Hypothalamus (tissue), 51 donors: ENCODE results near the gene NPTX1.

ENCODE experiments used
- DNase-seq, 51 donors: peaks; one replicate each; lab custom pipeline; 2025; lab: John Stamatoyannopoulos, UW

Gene NPTX1

DNA sequence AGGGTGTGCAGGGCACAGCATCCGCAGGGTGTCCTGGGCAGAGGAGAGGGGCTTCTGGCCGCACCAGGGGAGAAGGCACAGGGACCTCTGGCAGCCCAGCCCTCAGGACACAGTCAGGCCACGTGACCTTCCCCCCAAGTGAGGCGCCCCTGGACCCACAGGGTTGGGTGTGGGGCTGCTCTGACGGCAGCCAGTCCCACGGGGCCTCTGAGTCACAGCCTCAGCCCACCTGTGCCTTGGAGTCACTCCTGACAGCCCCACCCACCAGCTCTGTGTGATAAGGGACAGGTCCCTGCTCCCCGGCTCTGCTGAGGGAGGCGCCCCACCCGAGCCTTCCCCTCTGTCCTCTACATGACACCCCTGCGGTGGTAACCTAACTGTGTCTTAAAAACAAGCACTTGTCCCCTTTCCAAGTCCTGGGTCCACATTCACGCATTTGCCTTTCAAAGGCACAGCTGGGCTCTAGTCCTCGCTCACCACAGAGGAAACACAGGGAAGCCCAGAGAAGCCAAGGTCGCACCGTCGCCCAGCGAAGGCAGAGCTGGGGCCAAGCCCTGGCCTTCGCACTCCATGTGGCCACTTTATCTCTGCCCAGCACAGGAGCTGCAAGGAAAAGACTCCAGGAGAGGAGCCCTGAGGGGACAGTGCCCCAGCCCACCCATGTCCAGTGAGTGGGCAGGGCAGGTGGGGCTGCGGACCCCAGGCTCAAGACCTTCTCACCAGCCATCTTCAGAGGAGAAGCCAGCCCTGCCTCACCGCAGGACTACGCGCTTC is 5.1 kb upstream of the NPTX1 start:
- peak in 1 of 51 donors; percentile 23 for DNase-seq

GRCh38 chr17:80480248-80480647 is 3.8 kb upstream of the NPTX1 start:
- no peak for DNase-seq

DNA sequence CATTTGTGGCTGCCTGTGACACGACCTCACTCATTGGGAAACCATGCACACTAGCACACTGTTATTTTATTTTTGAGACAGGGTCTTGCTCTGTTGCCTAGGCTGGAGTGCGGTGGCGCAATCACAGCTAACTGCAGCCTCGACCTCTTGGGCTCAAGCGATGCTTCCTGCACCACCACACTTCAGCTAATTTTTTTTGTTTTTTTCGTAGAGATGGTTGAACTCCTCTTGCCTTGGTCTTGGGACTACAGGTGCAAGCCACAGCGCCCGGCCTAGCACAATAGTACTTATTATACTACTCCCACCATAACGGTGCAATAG is 2.8 kb upstream of the NPTX1 start:
- DNase-seq, result no peak

GRCh38 chr17:80478487-80479245 is 2.3 kb upstream of the NPTX1 start:
- no peak for DNase-seq

GRCh38 chr17:80477647-80478478 is 1.5 kb upstream of the NPTX1 start:
- peak in 19 of 51 donors; percentile 7 to 61 (median 27) for DNase-seq

DNA sequence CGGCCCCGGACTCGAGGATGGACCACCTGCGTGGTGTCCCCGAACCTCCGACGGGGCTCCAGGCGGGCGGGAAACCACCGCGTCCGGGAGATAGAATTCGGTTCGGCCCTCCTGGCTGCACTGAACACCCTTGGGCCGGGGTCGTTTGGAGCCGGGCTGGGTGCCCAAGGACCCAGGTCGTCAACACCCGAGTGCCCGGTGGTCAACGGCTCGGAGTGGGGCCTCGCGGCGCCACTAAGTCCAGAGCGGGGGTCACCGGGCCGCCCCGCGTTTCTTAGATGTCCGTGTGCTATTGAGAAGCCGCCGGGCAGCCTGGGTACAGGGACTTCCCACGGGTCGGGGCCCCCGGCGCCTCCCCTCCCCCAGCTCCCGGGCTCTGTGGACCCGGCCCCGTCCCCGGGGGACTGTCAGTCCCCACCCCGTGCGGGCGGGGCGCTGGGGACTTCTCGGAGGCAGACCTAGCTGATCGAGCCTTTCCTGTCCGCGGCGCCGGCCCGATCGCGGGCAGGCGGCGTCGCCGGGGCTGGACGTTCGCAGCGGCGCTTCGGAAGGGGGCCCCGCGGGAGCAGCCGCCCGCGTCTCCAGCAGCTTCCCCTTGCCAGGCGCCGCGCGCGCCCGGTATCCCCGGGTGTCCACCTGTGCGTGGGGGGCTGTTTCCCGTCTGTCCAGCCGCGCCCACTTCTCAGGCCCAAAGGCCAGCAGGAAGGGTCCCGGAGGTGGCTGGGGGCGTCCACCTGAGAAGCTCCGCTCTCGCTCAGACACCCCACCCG is 655 bp upstream of the NPTX1 start:
- no peak for DNase-seq

GRCh38 chr17:80474961-80475909 is 1.2 kb downstream of the NPTX1 start:
- peak in 1 of 51 donors; percentile 52 for DNase-seq

- peak in 12 of 51 donors; percentile 6 to 52 (median 22) for DNase-seq
These were observed 2.0 kb downstream of the NPTX1 start for GRCh38 chr17:80474231-80474960.

GRCh38 chr17:80473701-80474100 is 2.7 kb downstream of the NPTX1 start:
- DNase-seq, result no peak

DNA sequence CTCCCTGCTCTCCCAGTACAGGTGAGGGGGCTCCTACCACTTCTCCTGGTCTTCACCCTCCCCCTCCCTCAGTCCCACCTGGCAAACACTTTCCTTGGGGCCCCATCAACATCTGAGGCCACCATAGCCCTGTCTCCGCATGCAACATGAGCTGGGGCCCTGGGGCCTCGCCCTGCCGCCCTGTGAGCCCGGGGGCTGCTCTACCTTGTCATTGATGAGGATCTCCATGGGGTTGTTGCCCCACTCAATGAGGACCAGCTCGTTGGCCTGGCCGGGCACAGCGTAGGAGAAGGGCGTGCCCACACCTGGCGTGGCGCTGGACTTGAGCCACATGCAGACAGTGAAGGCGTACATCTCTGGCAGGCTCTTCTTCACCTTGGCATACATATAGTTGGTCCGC is 3.4 kb downstream of the NPTX1 start:
- no peak for DNase-seq

DNA sequence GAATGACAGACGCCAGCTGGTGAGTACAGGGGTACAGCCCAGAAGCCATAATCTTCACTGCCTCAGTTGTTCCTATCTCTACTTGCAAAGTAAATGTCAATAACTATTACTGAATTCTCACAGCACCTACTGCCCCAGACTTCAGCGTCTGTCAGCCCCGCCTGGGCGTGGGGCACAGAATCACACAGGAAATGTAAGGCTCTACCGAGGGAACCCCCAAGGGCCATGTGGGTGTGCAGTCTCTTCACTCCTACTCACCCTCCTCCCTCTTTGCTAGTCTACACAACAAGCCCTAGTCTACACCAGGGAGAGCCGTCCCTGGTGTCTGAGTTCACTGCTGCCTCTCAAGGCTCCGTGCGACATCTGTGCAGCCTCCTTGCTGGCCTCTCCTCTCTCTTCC is 4.5 kb downstream of the NPTX1 start:
- DNase-seq, result no peak

- no peak for DNase-seq
These were observed 5.8 kb downstream of the NPTX1 start for GRCh38 chr17:80470603-80471002.

GRCh38 chr17:80469667-80470066 is 6.7 kb downstream of the NPTX1 start:
- DNase-seq, result no peak

GRCh38 chr17:80468781-80469493 is 7.5 kb downstream of the NPTX1 start:
- no peak for DNase-seq

- DNase-seq, result no peak
These were observed 8.2 kb downstream of the NPTX1 start for GRCh38 chr17:80468242-80468641.

DNA sequence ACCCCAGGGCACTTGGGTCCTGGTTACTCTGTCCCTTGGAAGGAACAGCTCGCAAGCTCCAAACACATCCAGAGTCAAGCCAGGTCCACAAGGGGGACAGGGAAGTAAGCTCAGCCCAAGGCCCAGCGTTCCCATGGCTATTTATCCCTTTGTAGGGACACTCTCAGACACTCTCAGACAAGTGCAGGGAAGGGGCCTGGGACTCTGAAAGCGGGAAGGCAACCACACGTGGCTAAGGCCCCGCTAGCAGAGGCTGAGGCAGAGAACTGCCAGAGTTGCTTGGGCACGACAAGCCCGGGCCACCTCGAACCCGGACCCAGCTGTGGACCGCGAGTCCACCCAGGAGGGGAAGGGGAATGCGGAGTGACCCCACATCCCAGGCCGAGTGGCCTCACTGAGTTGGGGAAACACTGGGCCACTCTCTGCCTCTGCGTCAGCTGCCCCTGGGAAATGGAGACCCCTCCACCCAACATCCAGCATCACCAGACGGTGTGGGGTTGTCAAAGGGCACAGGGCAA is 10.2 kb downstream of the NPTX1 start:
- DNase-seq, result no peak

DNA sequence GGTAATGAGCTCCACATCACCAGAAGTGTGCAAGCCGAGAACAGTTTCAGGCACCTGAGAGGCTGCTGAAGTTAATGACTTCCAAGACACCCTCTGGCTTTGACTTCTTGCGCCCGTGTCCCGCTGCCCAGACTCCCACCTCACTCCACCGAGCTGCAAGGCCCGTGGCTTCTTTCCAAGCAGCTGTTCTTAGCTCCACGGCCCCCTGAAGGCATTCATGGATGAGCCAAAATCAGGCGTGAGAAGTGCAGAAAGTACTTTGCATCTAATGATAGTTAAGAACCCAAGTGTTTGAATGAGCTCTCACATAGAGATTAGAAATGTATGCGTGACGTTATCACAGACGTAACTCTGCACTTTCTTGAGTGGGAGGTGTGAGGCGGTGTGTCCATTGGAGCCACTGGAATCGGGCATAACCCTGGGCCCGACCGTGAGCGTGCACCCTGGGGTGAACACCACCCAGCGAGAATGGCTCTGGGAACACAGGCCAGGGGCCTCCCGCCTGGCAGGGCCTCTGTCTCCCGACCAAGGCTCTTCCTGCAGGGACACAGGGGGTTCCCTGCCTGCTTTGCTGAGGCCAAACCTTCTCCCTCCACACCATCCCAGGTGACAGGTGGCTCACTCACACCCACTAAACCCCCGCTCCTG is 11.0 kb downstream of the NPTX1 start:
- no peak for DNase-seq
